HEK293 (cell line): ENCODE data around the gene RCHY1.

ENCODE experiments used
- ZBTB8A ChIP-seq: fragments of 450-650 bp; formaldehyde crosslinking; IDR thresholded peaks from 2 replicates; pipeline ENCODE4 v1.5.1; 2016; ENCODE audit warnings: missing biosample characterization, missing genetic modification characterization
- ZNF558 ChIP-seq: fragments of 450-650 bp; formaldehyde crosslinking; IDR thresholded peaks from 2 replicates; pipeline ENCODE4 v1.5.1; 2016; ENCODE audit warnings: missing biosample characterization, missing genetic modification characterization
- ZNF747 ChIP-seq: fragments of 450-650 bp; formaldehyde crosslinking; IDR thresholded peaks from 2 replicates; pipeline ENCODE4 v1.5.1; 2016; ENCODE audit warnings: missing biosample characterization, missing genetic modification characterization

DNA sequence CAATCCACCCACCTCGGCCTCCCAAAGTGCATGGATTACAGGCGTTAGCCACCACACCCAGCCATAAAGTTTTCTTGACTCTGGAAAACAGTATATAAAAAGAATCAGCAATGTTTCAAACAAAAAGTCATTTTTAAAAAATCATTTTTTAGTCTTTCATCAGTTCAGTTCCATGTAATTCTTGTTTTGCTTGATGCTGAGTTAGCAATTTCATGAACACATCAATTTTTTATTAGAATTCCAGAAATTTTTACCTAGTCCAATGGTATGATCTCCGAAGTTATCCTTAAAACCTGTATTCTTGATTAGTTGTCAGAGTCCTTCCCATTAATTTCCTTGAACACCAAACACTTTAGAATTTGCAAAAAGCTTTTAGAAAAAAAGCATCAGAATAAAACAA lies 56.8 kb downstream of the RCHY1 start:
- no peak for TF ChIP-seq ZNF558 (tag by site-specific recombination)
- no peak for TF ChIP-seq ZBTB8A (tag by site-specific recombination)
- no peak for TF ChIP-seq ZNF747 (tag by site-specific recombination)
